Measurements from ENCODE around the gene CPLX4.

The CPLX4 gene

GRCh38 chr18:59306640-59307039 lies 11.8 kb downstream of the CPLX4 start:
- no peak for DNase-seq (ENCODE audit: low read depth)

- no peak for DNase-seq (ENCODE audit: low read depth)
These were observed 13.2 kb downstream of the CPLX4 start for GRCh38 chr18:59305295-59305694.

GRCh38 chr18:59303656-59304195 lies 14.7 kb downstream of the CPLX4 start:
- DNase-seq (ENCODE audit: low read depth), result no peak

GRCh38 chr18:59303006-59303405 lies 15.4 kb downstream of the CPLX4 start:
- no peak for DNase-seq (ENCODE audit: low read depth)

- DNase-seq (ENCODE audit: low read depth), result no peak
These were observed 16.5 kb downstream of the CPLX4 start for GRCh38 chr18:59301929-59302328.

GRCh38 chr18:59300676-59301285 lies 17.7 kb downstream of the CPLX4 start:
- DNase-seq (ENCODE audit: low read depth), result no peak

- DNase-seq (ENCODE audit: low read depth), result no peak
These were observed 19.6 kb downstream of the CPLX4 start for GRCh38 chr18:59298871-59299270.

GRCh38 chr18:59293317-59293716 lies 25.1 kb downstream of the CPLX4 start:
- DNase-seq (ENCODE audit: low read depth), result no peak

GRCh38 chr18:59286341-59286740 lies 32.1 kb downstream of the CPLX4 start:
- DNase-seq (ENCODE audit: low read depth), result no peak

- no peak for DNase-seq (ENCODE audit: low read depth)
These were observed 36.1 kb downstream of the CPLX4 start for GRCh38 chr18:59282341-59282740.

GRCh38 chr18:59279722-59280121 lies 38.7 kb downstream of the CPLX4 start:
- DNase-seq (ENCODE audit: low read depth), result no peak

GRCh38 chr18:59279193-59279592 lies 39.3 kb downstream of the CPLX4 start:
- no peak for DNase-seq (ENCODE audit: low read depth)

GRCh38 chr18:59278793-59279192 lies 39.7 kb downstream of the CPLX4 start:
- no peak for DNase-seq (ENCODE audit: low read depth)

- no peak for DNase-seq (ENCODE audit: low read depth)
These were observed 42.4 kb downstream of the CPLX4 start for GRCh38 chr18:59276047-59276446.

- no peak for DNase-seq (ENCODE audit: low read depth)
These were observed 43.0 kb downstream of the CPLX4 start for GRCh38 chr18:59275406-59275949.

GRCh38 chr18:59274533-59274928 lies 43.9 kb downstream of the CPLX4 start:
- no peak for DNase-seq (ENCODE audit: low read depth)

- DNase-seq (ENCODE audit: low read depth), result no peak
These were observed 44.5 kb downstream of the CPLX4 start for GRCh38 chr18:59273759-59274532.

- DNase-seq (ENCODE audit: low read depth), result no peak
These were observed 45.3 kb downstream of the CPLX4 start, which contains the start of gene RAX for GRCh38 chr18:59272891-59273758. TSS of gene RAX (minus strand) at chr18:59273454. CDS start at chr18:59273206, 248 bp downstream.

GRCh38 chr18:59272221-59272888 lies 46.1 kb downstream of the CPLX4 start:
- no peak for DNase-seq (ENCODE audit: low read depth)

GRCh38 chr18:59271606-59272220 lies 46.7 kb downstream of the CPLX4 start:
- DNase-seq (ENCODE audit: low read depth), result no peak

GRCh38 chr18:59270689-59271257 lies 47.7 kb downstream of the CPLX4 start:
- no peak for DNase-seq (ENCODE audit: low read depth)

All from activated gamma-delta T cell treated with anti-CD3 and anti-CD28 coated beads, Interleukin-2, amount 50 U/mL, for 16 hours (primary cell).